Activated CD4-positive, alpha-beta T cell treated with anti-CD3 and anti-CD28 coated beads, Interleukin-2, amount 50 U/mL, for 16 hours (primary cell): ENCODE measurements around the gene ABCG1.

Source experiments
- DNase-seq: peaks from one replicate; pipeline ENCODE4 v3.0.0-alpha.2; 2020

The ABCG1 gene

GRCh38 chr21:42308914-42309752 is 90.2 kb downstream of the ABCG1 start:
- no peak for DNase-seq

- DNase-seq, result peak; percentile 62
These were observed 90.8 kb downstream of the ABCG1 start for GRCh38 chr21:42309753-42310213.

DNA sequence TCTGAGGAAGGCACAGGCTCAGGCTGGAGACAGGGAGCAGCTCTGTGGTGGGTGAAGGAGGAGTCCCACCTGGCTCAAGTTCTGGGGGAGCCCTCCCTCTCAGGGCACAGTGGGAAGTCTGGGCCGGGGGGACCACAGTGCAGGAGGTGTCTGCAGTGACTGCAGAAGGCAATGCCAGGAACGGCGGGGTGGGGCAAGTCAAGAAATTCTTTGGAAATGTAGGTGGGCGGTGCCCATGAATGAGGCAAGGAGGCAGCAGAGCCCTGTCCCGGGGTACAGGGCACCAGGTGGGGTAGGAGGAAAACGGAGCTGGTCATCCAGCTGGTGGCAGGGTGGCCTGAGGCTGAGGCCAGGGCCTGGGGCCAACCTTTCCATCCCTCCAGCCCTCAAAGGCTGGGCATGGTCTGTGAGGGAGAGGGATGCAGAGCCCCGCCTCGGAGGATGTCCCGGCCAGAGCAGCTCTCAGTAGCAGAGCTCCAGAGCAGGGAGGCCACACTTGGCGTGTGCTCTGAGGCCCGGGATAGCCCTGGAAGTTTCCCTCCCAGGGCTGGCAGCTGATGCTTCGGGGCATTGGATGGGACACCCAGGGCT is 91.6 kb downstream of the ABCG1 start:
- DNase-seq, result no peak

DNA sequence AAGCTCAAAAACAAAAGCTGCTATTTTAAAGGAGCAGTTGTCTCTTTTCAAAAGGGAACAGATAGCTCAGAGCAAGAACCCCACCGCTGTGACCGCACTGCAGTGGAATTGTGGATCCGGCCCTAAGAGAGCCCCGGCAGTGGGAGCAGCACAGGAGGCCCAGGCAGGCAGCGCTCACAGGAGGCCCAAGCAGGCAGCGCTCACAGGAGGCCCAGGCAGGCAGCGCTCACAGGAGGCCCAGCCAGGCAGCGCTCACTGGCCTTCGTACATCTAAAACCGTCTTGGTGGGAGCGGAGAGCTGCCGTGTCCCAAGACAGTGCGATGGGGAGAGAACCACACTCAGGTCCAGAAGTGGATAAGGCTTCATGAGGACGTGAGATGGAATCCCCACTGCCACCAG is 92.2 kb downstream of the ABCG1 start:
- DNase-seq, result no peak

- DNase-seq, result no peak
These were observed 93.1 kb downstream of the ABCG1 start for GRCh38 chr21:42311816-42312625.

GRCh38 chr21:42312626-42313104 is 93.7 kb downstream of the ABCG1 start:
- DNase-seq, result no peak

- no peak for DNase-seq
These were observed 94.6 kb downstream of the ABCG1 start for GRCh38 chr21:42313501-42313969.

DNA sequence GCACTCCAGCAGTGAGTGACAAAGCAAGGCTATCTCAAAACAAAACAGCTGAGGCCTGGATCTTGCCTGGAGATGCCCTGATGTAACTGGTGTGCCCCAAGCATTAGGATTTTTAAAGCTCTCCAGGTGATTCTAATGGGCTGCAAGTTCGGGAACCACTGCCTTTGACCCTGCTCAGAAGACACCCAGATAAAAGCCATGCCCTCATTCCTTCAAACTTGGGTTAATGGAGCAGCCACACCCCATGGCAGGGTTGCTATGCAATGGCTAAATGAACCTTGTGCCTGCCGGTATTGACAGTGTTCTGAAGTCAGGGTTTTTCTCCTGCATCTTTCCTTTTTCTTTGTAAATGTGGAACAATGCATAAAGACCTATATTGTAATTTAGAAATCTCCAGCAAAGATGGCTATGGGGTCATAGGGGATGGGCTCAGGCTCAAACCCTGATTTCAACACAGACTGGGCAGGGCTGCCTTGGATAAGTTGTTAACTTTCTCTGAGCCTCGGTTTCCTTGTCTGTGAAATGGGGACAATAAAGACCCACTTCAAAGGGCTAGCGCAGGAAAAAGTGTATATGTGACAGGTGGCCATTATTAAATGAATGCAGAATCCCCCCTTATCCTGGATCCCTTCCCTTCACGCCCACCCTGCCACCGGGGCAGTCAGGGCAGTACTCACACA is 95.8 kb downstream of the ABCG1 start:
- DNase-seq, result no peak

DNA sequence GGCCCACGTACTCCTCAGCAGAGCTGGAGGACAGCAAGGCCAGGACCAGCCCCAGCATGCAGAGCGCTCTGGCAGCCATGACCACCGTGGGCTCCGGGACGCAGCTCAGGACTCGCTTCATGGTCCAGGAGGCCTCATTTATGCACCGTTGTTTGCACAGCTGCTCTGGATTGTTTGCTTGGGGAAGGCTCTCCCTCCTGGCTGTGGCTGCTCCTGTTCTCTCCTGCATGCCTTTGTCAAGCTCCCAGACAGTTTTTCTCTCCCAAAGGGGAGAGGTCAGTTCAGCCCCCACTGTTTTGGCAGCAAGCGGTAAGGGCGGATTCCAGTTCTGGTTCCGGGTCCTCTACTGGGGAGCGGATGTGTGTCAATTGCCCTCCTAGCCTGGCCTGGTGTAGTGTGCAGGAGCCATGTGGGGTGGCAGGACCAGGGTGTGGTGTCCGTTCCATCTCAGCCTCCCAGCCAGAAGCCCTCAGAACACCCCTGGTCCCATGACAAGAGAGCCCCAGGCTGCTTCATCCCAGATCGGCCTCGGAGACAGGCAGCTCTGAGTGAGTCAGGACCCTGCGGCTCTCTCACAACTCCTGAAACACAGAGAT is 96.5 kb downstream of the ABCG1 start, which contains the start of gene TFF3:
TFF3 (minus strand) TSS at position 114 of the 596 bp plus-strand sequence; CDS start at position 79, 35 bp downstream.
- DNase-seq, result no peak

DNA sequence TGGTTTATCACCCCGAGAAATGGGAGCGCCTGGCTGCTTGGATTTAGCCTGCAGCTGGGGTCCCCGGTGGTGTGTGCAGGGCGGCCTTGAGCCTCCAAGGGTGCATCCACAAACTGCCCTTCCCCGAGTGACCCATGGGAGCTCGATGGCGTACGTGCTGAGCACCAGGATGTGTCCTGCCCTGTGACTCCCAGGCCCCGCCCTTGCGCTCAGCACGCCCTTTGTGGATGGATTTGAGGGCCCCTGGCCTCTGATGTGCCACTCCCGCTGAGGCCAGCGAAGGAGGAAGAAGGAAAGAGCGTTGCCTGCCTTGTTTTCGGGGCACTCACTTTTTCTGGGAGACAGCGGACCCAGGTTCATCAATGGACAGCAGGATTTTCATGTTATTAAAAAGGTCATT is 98.0 kb downstream of the ABCG1 start:
- DNase-seq, result no peak

- DNase-seq, result no peak
These were observed 98.4 kb downstream of the ABCG1 start for GRCh38 chr21:42317341-42317741.

GRCh38 chr21:42317826-42318746 is 99.1 kb downstream of the ABCG1 start:
- no peak for DNase-seq

DNA sequence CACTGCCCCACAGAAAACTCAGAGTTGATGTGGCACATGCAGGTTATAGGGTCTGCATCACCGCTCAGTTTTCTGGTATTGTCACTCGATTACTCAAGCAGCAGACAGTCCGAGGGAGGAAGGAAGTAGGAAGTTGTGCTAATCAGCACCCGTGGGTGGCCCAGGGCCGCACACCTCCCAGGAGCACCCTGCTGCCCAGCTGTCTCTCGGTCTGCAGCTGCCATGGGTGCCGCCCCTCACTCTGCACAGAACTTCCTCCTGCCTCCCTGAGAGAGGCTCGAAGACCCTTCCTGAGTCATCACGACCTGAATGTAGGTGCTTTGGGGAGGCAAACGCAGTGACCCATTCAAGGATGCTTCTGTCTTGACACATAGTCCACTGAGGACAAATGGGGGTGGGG is 100.4 kb downstream of the ABCG1 start:
- DNase-seq, result no peak

- no peak for DNase-seq
These were observed 101.1 kb downstream of the ABCG1 start for GRCh38 chr21:42319851-42320572.

GRCh38 chr21:42320791-42321190 is 101.9 kb downstream of the ABCG1 start:
- DNase-seq, result no peak

- no peak for DNase-seq
These were observed 102.3 kb downstream of the ABCG1 start for GRCh38 chr21:42321231-42321630.

GRCh38 chr21:42321845-42322244 is 102.9 kb downstream of the ABCG1 start:
- DNase-seq, result no peak

DNA sequence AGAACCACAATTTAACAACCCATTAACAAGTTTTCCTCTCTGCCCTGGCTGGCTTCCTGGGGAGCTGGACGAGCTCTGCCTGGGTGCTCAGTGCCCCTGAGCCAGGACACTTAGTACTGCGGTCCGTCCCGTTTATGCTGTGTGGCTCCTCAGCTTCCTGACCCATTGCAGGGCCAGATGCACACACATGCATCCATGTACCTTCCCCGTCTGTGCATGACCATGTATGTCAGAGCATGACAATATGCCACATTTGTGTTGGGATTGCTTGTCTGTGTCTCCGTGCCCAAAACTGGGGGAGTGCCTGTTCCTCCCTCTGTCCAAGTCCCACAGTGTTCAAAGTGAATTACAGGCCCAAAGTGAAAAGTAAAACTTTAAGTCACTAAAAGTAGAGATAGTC is 106.0 kb downstream of the ABCG1 start:
- DNase-seq, result no peak

DNA sequence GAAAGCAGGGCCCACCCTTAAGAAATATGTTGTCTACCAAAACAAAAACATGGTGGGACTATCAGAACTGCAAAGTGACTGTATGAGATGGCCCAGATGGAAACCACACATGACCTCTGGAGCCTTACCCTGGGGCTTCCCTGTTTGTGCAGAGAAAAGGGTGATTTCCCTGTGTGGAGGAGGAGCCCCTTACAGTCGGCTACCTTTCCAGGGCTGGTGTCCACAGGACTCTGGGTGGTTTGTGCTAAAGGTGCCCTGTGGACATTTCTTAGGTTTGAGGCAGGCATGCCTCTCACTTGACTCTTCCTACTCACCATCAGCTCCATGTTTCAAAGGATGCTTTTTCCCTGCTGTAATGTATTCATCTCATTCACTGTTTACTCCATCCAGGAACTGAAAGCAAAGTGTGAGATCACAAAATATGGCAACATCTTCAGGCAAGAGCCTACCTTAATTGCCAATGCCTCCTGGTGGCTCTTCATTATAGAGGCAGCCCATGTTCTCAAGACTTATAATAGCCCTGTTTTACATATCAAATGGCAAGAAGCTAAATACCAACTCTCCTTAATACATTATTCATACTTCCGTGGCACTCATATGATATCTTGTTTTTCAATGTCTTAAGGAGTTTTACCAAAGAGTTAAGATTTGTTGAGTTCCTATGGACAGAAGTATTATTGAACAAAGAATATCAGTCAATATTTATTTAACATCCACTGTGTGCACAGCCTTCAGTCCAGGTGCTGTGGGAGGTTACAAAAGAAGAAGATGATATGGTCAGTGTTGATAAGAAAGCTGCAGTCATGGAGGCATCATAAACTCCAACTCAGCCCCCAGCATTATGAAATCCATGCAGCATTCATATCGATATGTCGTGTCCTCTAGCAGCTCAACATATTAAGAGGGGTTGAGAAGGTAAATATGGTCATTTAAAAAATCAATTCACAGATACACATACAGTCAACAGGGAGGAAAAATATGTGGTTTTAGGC is 111.7 kb downstream of the ABCG1 start:
- DNase-seq, result no peak
